Fibroblast of lung (primary cell): Measurements from ENCODE around the gene DLG2.

Experiments
- CTCF ChIP-seq, 2 donors: IDR thresholded peaks in 1 of 2; conservative IDR thresholded peaks in 1 of 2; 1 replicate in 1 of 2; 2 replicates in 1 of 2; pipeline ENCODE4 v1.5.1; 2011 to 2012; ENCODE audit warnings: low read length in 2 of 2, control low read depth in 1 of 2, inconsistent platforms in 1 of 2, low read depth in 1 of 2, mild to moderate bottlenecking in 1 of 2
- EZH2 ChIP-seq: IDR thresholded peaks from 2 replicates; pipeline ENCODE4 v1.5.1; 2012; ENCODE audit warnings: low read length, control low read depth, mild to moderate bottlenecking; ENCODE audit errors: missing control alignments

GRCh38 chr11:84536456-84536855 is 1090.7 kb downstream of the DLG2 start:
- no peak for TF ChIP-seq CTCF (conservative IDR thresholded peaks at IDR 0.05 in 1 of 2, IDR thresholded peaks at IDR 0.05 in 1 of 2; ENCODE audit: low read depth in 1 of 2, low read length in 2 of 2)
- TF ChIP-seq EZH2: no peak
